Measurements from ENCODE around the gene PGAM5.
A peak's percentile ranks its signal among the peaks of the same experiment; 100 is the strongest.

Gene PGAM5

DNA sequence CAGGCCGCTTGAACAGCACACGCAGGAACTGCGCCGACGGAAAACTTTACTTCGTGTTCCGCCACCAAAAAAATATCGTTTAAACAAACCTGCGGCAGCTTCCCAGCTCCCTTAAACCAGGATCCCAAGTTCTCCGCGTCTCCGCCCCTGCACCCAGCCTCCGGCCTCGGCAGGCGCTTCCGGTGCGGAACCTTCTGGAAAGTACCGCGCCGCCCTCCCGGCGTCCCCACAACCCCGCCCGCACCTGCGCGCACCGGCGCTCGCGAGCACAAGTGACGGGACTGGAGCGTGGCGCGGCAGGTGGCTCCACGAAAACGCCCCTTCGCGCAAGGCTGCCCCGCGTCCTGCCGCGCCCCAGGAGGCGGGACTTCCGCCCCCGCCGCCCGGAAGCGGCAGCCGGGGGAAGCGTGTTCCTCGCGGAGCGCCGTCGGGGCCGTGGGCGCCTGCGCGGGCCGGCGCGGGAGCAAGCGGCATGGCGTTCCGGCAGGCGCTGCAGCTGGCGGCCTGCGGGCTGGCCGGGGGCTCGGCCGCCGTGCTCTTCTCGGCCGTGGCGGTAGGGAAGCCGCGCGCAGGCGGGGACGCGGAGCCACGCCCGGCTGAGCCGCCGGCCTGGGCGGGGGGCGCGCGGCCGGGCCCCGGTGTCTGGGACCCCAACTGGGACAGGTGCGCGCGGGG lies at the start of gene PGAM5:
Gene PGAM5 (plus strand): TSS at position 438 of the 675 bp plus-strand sequence. CDS start 35 bp downstream, at position 473.
- DNase-seq = peak; percentile 93

DNA sequence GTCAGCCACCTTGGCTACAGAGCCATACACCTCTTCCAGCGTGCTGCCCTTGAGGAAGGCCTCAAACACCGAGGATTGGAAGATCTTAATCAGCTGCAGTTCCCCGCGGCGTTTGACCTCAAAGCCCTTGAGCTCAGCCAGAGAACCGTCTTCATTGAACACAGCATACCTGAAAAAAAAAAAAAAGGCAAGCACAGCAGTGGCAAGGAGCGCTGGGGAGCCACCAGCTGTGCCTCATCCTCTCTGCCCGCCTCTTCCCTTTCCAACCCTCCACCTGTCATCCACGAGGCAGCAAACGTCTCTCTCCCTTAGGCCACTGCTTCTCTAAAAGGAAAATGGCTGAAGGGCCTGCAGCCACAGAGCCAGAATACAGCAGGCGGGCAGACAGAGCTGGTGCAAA lies 49.6 kb upstream of the PGAM5 start:
- DNase-seq = no peak

DNA sequence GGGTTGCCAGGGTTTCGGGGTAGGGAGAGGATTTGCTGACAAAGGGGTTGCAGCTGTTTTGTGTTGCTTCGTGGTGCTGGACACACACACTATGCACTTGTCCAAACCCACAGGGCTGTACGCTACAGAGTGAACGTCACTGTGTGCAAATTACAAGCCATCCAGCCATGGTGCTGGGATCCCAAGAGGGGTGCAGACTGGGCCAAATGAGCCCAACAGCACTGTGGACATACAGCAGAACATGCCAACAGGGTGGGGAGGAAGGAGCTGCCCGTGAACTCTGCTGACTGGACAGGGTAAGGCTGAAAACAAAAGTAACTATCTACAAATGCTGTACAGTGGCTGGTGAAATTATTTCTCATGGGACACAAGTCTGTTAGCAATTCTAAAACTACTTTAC lies 48.7 kb upstream of the PGAM5 start:
- DNase-seq = no peak

DNA sequence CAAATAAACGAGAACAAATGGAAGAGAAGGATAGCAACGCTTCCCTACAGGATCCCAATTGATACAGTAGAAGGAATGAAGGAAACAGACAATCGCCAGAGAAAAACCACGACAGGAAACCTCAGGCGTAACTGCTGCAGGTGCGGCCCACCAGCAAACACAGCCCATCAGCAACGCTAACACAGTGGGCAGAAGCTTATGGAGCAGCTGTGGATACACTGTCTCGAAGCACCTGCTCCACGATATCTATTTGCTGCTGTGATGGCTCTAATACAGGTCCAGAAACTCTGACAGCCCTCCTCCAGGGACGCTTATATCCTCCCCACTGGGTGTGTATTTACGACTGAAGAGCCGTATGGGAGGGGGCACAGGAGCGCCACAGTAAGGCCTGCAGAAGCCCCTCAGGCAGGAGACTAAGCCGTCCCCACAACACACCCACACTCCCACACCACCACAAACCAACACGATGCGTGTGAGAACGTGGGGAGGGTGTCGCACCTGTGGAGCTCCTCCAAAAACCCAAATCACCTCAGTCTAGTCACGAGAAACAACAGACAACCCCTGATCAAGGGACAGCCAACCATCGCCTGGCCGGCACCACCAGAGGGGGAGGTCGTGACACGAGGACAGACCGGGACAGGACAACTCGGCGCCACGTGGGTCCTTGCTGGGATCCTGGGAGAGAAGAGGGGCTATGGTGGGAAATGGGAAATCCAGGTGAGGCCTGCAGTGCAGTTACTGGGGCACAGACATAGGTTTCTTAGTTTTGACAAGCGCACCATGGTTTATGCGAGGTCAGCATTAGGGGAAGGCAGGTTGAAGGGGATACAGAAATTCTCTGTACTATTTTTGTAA lies 47.5 kb upstream of the PGAM5 start:
- DNase-seq = no peak

DNA sequence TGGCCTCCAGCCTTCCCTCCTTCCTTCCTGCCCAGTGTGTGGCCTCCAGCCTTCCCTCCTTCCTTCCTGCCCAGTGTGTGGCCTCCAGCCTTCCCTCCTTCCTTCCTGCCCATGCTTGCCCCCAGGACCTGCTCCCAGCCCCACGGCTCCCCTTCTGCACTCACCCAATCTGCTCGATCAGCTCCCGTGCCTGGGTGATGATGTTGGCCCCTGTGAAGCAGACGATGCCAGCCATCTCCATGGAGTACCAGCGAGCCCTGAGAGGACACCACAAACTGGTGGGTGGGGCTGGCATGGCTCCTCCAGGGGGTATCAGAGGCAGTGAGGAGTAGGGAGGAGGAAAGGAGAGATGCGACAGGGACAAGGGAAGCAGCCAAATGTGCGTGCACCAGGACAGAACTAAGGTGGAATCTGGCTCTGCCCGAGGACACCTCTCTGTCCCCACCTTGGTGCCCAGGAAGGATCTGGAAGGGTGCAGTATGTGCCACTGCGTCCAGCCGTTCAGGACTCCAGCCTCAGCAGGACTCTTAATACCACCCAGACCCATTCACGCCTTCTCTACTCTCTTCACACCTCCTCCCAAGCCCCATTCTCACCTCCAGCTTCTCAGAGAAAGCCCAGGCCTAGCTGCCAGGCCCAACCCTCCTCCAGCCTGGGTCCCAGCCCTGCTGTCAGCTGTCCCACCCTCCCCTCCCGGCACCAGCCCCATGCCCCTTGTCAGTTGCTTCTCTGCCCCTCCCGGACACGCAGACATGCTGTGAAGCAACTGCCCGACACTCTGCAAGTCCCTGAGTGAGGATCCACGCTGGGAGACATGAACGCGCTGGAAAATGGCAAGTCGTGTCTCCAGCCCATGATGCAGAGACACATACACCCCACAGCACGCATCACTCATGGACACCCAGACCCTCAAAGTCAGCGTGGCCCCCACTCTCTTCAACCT lies 46.2 kb upstream of the PGAM5 start:
- no peak for DNase-seq

DNA sequence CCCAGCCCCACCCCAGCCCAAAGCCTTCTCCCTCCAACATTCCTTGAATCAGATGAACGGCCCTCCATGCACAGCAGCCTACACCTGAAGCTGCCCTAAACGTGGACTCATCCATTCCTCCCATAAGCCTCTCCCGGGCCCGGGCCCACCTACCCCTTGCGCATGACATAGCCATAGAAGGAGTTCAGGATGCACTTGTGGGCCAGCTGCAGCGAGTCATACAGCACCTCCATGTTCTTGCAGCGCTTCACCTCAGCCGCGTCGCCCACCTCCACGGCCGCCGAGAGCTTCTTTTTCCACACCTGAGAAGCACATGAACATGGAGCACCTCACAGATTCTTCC lies 45.5 kb upstream of the PGAM5 start:
- no peak for DNase-seq

DNA sequence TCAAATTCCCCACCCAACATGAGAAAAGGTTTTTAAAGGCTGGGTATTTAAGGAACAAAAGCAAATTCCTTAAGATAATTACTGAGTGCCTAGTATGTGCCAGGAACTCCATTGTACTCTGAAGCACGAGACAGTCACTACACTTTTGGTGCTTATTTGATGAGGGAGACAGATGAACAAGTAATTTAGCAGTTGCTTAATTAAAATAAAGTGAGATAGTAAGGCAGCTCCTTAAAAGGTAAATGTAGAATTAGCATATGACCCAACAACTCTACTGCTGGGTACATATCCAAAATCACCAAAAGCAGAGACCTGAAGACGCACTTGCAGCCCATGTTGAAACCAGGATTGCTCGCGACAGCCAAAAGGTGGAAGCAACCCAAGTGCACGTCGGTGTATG lies 44.8 kb upstream of the PGAM5 start:
- DNase-seq = no peak

DNA sequence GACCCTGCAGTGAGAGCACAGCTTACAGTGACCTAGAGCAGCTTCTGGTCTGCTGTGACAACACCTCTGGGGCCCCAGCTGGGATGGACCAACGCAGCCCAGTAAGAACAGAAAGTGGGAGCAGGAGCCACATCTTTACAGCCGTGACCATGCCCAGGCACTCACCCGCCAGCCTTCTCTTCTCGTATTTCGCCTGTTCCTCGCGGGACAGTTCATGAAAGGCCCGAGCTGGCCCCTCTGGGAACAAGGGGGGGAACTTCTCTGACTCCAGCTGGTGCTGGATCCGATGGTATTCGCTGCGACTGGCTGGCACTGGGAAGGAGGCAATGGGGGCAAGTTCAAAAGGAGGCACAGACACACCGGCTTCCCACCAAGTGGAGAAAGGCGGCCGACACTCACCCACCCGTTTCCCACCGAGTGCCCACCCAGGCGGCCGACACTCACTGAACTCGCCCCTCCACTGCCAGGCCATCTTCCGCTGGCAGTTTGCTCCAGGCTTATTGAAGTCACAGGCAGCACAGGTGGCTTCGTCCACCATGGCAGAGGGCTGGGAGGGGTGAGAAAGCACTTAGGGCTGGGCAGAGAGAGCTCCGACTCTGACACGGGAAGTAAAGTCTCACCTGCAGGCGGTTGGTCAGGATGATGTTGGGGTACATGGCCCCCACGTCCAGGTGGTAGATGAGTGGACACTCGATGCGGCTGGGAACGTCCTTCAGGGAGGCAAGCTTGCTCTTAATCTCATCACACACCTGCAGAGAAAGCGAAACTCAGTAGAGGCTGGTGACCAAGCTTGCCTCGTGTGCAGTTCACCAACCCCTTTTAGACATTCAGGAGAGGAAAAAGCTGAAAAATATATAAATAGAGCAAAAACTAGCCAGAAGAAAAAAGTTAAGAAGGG lies 42.2 kb upstream of the PGAM5 start:
- no peak for DNase-seq

DNA sequence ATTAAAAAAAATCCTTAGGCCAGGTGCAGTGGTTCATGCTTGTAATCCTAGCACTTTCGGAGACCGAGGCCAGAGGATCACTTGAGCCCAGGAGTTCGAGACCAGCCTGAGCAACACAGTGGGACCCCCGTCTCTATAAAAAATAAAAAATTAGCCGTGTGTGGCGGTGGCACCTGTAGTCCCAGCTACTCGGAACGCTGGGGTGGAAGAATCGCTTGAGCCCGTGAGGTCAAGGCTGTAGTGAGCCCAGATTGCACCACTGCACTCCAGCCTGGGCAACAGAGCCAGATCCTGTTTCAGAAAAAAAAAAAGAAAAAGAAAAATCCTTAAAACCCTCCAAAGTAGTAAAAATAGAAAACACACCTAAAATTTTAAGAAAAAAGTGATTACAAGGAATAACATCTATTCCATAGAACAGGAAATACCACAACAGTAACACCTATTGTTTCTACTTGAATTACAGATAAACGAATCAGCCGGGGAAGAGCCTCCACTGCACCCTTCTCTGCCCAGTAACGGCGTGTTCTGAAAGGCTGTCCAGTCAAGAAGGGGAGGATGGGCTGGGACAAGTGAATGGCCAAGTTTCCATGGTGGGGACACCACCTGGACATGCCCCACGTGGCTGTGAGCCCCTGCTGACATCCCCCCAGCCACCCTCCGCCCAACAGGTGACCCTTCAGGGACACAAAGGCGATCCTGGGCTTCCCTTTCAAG lies 41.3 kb upstream of the PGAM5 start:
- DNase-seq = no peak

DNA sequence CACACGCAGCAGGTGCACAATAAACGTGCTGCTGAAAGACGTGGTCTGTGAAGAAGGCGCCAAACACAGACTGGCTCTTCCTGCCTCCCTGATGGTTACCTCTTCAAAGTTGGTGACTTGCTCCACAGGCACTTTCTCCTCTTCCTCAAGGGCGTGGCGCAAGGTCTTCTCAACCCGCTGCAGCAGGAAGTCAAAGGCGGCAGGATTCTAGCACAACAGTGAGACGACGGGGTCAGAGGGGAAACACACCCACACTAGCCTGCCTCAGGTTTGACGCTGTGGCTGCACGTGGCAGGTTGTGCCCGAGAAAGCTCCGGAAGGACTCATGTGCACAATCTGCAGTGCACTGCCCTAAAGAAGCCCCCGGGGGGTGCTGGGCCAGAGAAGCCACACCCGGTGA lies 38.5 kb upstream of the PGAM5 start:
- no peak for DNase-seq

DNA sequence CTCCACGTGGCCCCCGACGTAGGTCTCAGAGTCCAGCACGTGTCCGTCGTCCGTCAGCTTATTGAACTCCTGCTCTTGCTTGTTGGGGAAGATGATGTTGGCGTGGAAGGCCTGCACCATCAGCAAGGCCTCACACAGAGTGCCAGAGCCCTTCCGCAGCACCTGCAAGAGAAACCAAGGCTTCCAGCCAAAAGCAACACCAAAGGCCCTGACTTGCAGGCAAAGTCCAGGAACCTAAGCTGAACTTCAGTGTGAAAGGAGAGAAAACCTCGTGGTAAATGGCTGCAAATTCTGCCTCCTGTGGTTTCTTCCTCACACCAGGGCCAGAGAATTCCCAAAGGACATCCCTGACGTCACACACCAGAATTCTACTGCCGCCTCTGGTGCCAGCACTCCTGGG lies 38.0 kb upstream of the PGAM5 start:
- no peak for DNase-seq

DNA sequence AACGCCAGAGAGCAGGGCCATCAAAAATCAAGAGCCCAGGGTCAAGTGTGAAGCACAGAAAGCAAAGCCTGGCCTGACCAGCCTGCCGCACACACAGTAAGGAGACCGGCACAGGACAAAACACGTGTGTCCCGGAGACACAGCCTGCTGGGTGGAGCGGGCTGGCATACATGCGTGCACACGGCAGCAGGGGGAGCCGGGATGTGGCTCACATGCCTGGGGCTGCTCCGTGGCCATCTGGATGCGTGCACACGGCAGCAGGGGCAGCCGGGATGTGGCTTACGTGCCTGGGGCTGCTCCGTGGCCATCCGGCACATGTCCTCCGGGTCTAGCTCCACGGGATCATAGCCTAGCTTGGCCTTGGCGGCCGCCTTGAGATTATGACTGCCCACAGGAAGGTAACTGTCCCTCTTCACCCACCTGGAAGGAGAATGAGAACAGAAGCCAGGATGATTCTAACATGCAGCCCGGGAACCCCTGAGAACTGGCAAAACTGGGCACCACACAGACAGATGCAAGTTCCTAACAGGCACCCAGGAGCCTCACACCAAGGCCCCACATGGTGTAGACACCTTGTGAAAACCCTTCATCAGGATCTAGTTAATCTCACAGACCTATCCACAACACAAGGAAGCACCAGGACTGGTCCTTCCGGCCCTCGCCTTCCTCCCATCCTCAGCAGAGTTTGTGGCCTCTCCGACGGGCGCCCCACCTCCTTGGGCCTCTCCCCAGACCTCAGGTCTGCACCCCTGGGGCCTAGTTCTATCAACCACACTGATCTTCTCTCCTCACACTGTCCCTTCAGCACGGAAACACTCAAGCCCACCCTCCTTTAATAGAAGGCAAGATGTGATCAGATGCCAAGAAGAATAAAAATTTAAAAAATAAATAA lies 37.1 kb upstream of the PGAM5 start:
- no peak for DNase-seq

DNA sequence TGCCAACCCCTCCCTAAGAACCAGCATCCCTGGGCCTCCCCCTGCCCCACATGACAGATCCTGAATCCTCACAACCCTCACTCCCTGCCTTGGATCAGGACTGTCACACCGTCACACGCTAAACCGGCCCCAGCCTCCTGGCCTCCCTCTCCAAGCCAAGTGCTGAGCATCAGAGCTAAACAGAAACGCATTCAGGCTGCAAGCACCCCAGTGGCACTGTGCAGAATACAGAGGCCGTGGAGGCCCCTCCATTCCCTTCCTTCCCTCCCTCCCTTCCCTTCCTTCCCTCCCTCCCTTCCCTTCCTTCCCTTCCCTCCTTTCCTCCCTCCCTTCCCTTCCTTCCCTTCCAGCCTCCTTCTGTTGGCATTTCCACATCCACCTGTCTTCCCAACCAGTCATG lies 36.1 kb upstream of the PGAM5 start:
- no peak for DNase-seq

DNA sequence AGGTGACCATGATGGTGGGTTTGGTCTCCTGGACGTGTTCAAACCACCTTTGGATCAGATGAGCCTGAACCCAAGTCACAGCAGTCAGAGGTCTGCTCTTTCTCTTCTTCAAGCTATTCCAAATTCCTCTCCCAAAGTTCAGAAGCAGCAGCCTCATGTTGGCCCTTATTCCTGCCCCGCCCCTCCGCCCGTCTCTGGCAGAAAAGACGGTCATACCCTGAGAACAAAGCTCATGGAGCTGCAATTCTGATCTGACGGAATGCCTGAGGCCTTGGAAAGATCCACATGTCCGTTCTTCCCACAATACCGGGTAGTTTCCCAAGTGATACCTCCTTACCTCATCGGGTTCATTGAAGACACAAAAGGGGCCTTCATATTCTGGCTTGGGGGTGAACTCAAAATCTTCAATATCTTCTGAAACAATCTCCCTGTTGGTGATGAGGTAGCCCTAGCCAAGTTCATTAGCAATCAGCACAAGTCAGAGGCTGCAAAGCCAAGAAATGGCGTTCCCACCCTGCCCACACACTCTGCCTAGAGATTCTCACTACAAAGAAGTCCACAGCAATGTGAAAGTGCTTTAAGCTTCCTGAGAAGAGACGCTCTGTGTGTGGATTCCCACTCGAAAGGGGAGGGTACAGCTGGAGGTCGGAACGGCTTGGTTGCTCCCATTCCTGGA lies 34.7 kb upstream of the PGAM5 start:
- DNase-seq = no peak

DNA sequence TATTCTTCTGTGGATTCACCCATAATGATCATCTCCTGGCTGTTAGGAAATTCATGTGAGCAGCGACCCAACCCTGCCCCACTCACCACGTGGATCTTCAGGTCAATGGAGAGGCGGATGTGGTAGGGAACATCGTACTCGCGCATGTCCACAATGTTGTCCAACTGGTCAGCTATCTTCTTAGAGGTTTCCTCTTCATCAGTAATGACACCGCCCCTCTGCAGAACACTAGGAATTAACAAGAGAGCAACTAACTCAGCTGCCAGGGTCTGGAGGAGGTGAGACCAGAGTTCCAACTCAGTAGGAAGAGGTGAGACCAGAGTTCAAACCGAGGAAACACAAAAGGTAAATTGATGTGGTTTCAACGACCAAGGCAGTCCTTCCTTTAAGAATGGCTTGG lies 33.1 kb upstream of the PGAM5 start:
- no peak for DNase-seq

DNA sequence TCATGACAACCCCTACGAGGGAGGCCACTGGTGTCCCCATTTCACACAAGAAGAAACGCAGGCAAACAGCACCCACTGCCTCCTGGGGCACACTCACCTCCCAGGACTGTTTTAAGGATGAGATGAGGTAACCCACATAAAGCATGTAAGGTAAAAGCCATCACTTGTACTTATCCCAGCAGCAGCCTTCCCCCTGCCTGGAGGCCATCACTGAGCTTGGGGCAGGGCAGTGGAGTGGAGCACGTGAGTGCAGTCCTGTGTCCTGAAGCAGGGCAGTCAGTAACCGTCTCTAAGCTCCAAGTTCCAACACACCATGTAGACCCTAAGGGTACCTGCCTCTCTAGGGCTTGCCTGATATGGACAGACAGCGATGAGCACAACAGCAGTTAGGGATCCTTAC lies 25.2 kb upstream of the PGAM5 start:
- DNase-seq = no peak

DNA sequence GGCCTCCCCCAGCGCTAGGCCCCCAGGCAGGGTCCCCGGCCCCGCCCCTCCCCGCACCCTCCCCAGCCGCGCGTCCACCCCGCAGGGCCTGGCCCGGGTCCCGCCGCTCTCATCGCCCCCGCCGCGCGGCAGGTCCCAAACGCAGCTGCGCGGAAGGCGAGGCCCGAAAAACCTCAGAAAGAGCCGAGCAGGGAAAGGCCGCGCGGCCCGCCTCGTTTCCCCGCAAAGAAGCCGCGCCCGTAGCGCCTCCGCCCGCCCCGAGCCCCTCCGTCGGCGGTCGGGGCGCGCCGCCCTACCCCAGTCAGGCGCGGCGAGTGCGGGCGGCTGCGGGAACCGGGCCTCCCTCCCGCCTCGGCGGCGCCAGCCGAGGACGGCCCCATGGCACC lies 23.8 kb upstream of the PGAM5 start:
- DNase-seq = no peak

DNA sequence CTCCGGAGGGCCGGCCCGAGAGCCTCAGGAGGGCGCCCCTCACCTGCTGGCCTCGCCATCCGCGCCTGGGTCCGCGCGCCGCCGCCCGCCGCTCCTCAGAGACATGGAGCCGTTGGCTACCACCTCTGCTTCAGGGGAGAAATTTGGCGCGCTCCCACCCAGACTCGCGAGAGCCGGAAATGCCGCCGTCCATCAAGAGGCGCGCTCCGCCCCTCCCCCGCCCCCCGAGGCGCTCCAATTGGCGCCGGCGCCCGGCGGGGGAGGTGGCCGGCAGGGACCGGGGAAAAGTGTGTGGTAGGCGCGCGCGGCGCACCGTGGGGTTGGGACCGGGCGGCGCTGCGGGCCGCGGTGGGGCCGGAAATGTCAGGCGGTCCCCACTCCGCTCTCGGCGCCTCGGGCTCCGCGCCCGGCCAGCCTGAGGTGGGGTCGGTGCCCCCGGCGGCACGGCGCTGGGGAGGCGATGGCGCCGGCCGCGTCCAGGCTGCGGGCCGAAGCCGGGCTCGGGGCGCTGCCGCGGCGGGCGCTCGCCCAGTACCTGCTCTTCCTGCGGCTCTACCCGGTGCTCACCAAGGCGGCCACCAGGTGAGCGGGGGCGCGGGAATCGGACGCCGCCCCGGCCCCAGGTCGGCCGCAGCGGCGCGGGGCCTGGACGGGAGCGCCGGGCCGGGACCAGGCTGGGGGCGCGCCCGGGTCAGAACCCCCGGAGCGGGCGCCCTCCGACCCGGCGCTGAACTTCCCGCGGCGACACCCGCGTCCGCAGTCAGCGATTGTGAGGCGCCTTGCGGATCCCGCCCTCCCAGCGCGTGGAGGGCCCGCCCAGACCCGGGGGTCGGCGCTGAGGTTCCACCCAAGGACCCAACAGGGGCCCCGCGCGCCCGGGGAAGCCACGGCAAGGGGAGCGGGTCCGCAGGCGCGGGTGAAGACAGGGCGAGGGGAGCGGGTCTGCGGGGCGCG lies 23.2 kb upstream of the PGAM5 start, which contains the start of the genes POLE and PXMP2:
Gene POLE (minus strand): TSS at position 132 of the 954 bp plus-strand sequence. CDS start 27 bp downstream, at position 105.
Gene PXMP2 (plus strand): TSS at position 377 of the 954 bp plus-strand sequence. CDS start 84 bp downstream, at position 461.
- peak; percentile 98 for DNase-seq

DNA sequence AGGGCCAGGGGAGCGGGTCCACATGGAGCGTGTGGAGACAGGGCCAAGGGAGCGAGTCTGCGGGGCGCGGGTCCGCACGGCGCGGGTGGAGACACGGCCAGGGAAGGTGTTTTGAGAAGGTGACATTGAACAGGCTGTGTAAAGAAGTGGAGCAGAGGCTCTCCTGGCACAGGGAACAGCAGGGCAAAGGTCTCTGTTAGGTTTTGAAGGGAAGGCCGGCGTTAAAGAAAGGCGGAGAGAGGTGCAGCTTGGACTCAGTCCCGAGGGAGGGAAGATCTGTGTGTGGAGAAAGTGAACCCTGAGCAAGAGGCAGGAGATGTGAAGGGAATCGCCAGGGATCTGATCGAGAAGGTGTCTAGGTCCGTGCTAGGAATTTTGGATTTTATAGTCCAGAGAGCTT lies 21.4 kb upstream of the PGAM5 start:
- no peak for DNase-seq
